GM10266 (cell line): Measurements from ENCODE around the gene UBE2M.

Experiments used
- DNase-seq: peaks from one replicate; pipeline ENCODE4 v3.0.0; 2012; ENCODE audit errors: extremely low spot score
- CTCF ChIP-seq: IDR thresholded peaks from 2 replicates; pipeline ENCODE4 v1.5.1; 2012; ENCODE audit warnings: mild to moderate bottlenecking, low read depth; ENCODE audit not compliant: control insufficient read depth, insufficient read depth; ENCODE audit errors: missing control alignments

UBE2M gene

DNA sequence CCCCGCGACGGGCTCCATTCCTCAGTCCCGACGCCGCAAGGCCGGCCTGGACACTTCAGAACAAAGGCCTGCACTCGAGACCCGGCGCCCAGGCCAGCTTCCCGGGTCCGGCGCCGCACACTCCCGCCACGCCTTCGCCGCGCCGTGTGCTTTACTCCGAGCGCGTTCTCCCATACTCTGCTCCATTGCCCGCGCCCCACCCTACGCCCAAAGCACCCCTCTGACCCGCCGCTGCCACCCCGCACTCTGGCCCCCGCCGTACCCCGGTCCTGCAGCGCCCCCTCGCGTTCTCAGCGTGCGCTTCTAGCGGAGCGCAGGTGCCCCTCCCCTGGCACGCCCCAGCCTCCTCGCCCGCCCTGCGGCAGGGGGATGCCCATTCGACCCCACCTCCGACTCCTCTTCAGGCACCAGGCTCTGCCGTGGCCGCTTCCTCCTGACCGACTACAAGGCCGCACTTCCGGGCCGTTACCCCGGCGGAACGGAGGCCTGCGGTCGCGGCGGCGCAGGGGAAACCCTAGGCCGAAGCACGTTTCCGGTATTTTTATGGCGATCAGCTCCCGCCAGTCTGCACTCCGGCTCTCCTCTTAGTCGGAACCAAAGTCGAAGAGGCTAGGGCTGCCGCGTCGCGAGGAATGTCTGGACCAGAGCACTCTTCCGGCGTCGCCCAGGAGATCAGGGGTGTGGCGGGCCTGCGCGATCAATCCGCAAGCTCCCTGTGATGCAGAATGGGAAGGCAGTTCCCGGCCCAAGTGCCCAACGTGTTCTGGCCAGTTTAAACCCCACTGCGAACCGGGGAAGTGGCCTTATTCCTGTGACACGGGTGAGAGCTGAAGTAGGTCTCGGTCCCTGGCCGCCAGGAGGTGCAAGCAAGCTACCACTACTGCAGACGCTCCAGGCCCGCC is 38.8 kb downstream of the UBE2M start, which contains the start of gene ZBTB45:
Gene ZBTB45, minus strand, starts transcription at position 456 of the 902 bp plus-strand sequence. CDS start 2,137 bp downstream, outside the sequence.
- peak; percentile 89 for DNase-seq
- peak; percentile 93 for TF ChIP-seq CTCF

DNA sequence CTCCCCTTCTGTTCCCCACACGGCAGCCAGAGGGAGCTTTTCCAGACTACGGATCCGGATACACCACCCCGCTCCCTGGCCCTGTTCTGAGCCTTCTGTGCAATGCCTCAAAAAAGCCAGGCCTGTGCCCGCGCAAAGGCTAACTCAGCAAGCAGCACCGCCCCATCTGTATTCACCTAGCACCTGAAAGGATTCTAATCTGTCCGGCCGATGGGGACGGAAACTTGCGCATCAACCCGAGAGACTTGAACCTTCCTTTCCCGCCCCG is 39.4 kb downstream of the UBE2M start:
- DNase-seq = peak; percentile 70
- TF ChIP-seq CTCF = peak; percentile 64

- DNase-seq = no peak
- TF ChIP-seq CTCF = no peak
Observed at GRCh38 chr19:58518256-58519086, 39.9 kb downstream of the UBE2M start.

DNA sequence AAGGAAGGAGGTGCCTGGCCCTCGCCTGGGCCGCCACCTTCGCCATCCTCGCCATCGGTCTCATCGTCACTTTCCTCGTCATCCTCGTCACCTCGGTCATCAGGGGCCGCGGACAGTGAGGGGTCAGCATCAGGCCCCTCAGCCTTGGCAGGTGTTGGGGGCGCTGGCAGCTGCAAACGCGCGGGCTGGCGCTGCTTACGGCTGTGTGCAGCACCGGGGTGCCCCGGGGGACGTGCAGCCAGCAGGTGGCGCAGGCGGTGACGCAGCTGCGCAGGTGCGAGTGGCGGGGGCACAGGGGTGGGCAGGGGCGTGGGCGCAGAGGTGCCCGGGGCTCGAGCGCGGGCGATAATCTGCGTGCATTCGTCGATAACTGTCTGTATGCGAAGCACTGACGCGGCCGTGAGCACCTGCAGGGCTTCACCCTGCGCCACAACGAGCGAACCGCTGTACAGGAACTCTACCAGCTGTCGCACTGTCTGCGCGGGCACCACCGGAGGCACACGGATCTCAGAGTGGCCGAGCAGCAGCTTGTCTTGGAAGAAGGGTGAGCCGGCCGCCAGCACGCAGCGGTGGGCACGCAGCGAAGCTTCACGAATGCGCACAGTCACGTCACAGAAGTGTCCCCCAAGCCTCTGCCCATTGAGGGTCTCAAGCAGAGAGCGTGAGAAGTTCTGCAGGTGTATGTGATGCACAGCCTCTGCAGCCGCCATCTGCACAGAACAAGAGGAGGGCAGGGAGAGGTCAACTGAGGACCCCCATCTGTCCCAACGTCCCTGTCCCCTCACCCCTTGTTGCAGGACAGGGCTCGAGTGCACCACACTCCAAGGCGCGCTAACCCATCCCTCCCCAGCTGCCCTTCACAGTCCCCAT is 41.2 kb downstream of the UBE2M start:
- DNase-seq = no peak
- TF ChIP-seq CTCF = no peak

DNA sequence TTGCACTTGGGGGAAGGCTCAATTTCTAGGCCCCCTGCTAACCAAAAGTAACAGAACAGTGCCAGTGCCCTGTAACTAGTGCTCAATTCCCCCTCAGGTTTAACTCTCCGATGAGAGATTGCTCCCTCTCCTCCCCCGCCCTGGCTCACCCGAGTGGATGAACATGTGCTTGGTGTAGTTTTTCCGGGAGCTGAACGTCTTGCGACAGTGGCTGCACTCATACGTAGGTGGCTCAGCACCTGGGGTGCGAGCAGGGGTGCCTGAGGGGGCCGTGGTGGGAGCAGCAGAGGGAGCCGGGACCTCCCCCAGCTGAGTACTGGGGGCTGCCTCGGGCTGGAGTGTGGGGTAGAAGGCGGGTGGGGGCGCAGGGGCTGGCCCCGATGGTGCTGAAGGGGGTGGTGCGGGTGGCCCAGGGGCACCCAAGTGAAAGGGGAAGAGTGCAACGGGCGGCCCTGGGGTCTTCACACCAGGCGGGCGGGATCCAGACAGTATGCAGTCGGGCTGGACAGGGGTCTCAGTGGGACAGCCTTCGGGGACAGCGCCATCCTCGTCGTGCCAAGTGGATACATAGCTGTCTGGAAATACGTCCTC is 42.1 kb downstream of the UBE2M start:
- no peak for TF ChIP-seq CTCF
- DNase-seq = no peak

- TF ChIP-seq CTCF = no peak
- DNase-seq = no peak
Observed at GRCh38 chr19:58515259-58515658, 43.2 kb downstream of the UBE2M start.
